Keratinocyte (primary cell): Measurements from ENCODE around the gene ZNF438. TPM values are rescaled to one million over a fixed set of nuclear protein-coding genes. Genes with fewer than 3 reads are reported as not detected.

Experiments used
- DNase-seq: peaks from one replicate; pipeline ENCODE4 v3.0.0-alpha.2; 2011; ENCODE audit warnings: low read depth, missing footprints, low spot score
- FAIRE-seq: peaks from 2 replicates; lab custom pipeline; 2011; peaks lifted over from hg19 to GRCh38; lab: Jason Lieb, UNC
- H2AFZ ChIP-seq: 2 replicates; pipeline ENCODE4 v1.6.0; 2012; ENCODE audit warnings: low read length, control low read depth, inconsistent platforms; ENCODE audit not compliant: control insufficient read depth
- H3K27ac ChIP-seq: 2 replicates; pipeline ENCODE4 v1.5.1; 2011; ENCODE audit warnings: low read length; ENCODE audit not compliant: control insufficient read depth, insufficient read depth
- H3K27me3 ChIP-seq: 3 replicates; pipeline ENCODE4 v1.6.0; 2011; ENCODE audit warnings: low read length; ENCODE audit not compliant: control insufficient read depth, insufficient read depth; ENCODE audit errors: extremely low read depth
- H3K36me3 ChIP-seq, 2 experiments: 2 replicates in 1 of 2; 3 replicates in 1 of 2; pipeline ENCODE4 v1.5.1; 2011; ENCODE audit warnings: low read length in 2 of 2, mild to moderate bottlenecking in 1 of 2; ENCODE audit not compliant: control insufficient read depth in 2 of 2, insufficient read depth in 2 of 2; ENCODE audit errors: extremely low read depth in 1 of 2
- H3K4me1 ChIP-seq: 3 replicates; pipeline ENCODE4 v1.5.1; 2011; ENCODE audit warnings: low read length; ENCODE audit not compliant: control insufficient read depth, insufficient read depth; ENCODE audit errors: extremely low read depth
- H3K4me2 ChIP-seq: 3 replicates; pipeline ENCODE4 v1.6.0; 2011; ENCODE audit warnings: low read depth, low read length; ENCODE audit not compliant: control insufficient read depth, insufficient read depth; ENCODE audit errors: extremely low read depth
- H3K4me3 ChIP-seq, 3 experiments: fragments of 200-600 bp in 1 of 3; sonication (generic) in 1 of 3; 2 replicates in 2 of 3; 3 replicates in 1 of 3; pipeline ENCODE4 v1.5.1; 2011 to 2016; ENCODE audit warnings: low read length in 3 of 3, mild to moderate bottlenecking in 3 of 3, control low read depth in 2 of 3, inconsistent platforms in 1 of 3, low read depth in 1 of 3, mixed read lengths in 1 of 3, mixed run types in 1 of 3, moderate library complexity in 1 of 3; ENCODE audit not compliant: control insufficient read depth in 2 of 3, insufficient read depth in 2 of 3; ENCODE audit errors: extremely low read depth in 1 of 3
- H3K79me2 ChIP-seq: 2 replicates; pipeline ENCODE4 v1.6.0; 2012; ENCODE audit warnings: low read length; ENCODE audit not compliant: control insufficient read depth, insufficient read depth
- H3K9ac ChIP-seq: 3 replicates; pipeline ENCODE4 v1.6.0; 2011; ENCODE audit warnings: low read length; ENCODE audit not compliant: control insufficient read depth, insufficient read depth; ENCODE audit errors: extremely low read depth
- H3K9me1 ChIP-seq: 3 replicates; pipeline ENCODE4 v1.6.0; 2011; ENCODE audit warnings: low read length; ENCODE audit not compliant: control insufficient read depth, insufficient read depth; ENCODE audit errors: extremely low read depth
- H3K9me3 ChIP-seq: 2 replicates; pipeline ENCODE4 v1.5.1; 2012; ENCODE audit warnings: low read depth, low read length; ENCODE audit not compliant: control insufficient read depth
- H4K20me1 ChIP-seq: 3 replicates; pipeline ENCODE4 v1.6.0; 2011; ENCODE audit warnings: low read length; ENCODE audit not compliant: control insufficient read depth, insufficient read depth; ENCODE audit errors: extremely low read depth
- EZH2 ChIP-seq: IDR thresholded peaks from one replicate; pipeline ENCODE4 v1.6.1; 2012; ENCODE audit warnings: inconsistent platforms, mild to moderate bottlenecking, low read length, moderate library complexity
- dilution Hi-C: fragments of 300-500 bp; cut with MboI; formaldehyde crosslinking; loops from one replicate; pipeline ENCODE4 v1.7.0; 2020; ENCODE audit warnings: low sequenced_read_pairs; ENCODE audit not compliant: extremely low pct_ligation_motif_present
- polyA plus RNA-seq, 5 experiments: library from polyadenylated mRNA; depleted of rRNA in 3 of 5; stranded (reverse) in 3 of 5; stranded (forward) in 1 of 5; unstranded in 1 of 5; fragments of >200 nt; gene quantifications; 1 replicate in 1 of 5; 2 replicates in 3 of 5; 3 replicates in 1 of 5; pipeline versions ENCODE4 v1.2.1 to v1.2.3, GENCODE V29; 2011 to 2012; ENCODE audit warnings: missing spikeins in 2 of 5, low read depth in 1 of 5, low replicate concordance in 1 of 5
- TF ChIP-seq, protein P1 (sequence below), 3 experiments: IDR thresholded peaks in 1 of 3; conservative IDR thresholded peaks in 1 of 3; optimal IDR thresholded peaks in 1 of 3; 2 replicates in 2 of 3; 3 replicates in 1 of 3; pipeline versions ENCODE3 to v1.5.1; 2011; ENCODE audit warnings: low read length in 3 of 3, mild to moderate bottlenecking in 3 of 3, moderate library complexity in 2 of 3, control low read depth in 1 of 3, inconsistent platforms in 1 of 3; ENCODE audit not compliant: insufficient read depth in 2 of 3; ENCODE audit errors: extremely low read depth in 1 of 3

Gene ZNF438
- polyA plus RNA-seq, 1 donor (not counting 4 experiments of a cell fraction or from before 2014, with no cell fraction given), result 2.8 TPM

DNA sequence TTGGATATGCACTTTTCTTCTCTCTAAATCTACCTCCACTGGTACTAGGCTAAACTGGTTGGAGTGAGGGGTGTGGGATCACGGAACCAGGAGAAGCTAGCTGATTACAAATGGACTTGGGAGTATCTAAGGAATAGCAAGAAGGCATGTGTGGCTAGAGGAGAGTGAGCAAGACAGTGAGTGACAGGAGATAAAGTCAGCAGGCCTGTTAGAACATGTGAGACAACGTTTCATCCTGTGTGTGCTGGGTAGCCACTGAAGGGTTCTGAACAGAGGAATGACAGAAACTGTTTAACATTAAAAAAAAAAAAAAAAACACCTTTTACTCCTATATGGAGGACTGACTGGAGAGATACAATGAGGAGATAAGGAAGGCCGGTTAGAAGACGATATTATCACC is 51.7 kb downstream of the ZNF438 start:
- Histone ChIP-seq H3K27ac (peak overlapping the region; percentile 31), H2AFZ (no peak overlapping the region), H3K9ac (no peak overlapping the region), H3K9me3 (no peaks in the 10 kb centered on the region), H4K20me1 (no peaks in the 10 kb centered on the region), H3K79me2 (no peaks in the 10 kb centered on the region), H3K9me1 (no peaks in the 10 kb centered on the region), H3K4me3 (no peak overlapping the region), H3K36me3 (no peaks in the 10 kb centered on the region), H3K4me1 (peaks cover 30% of the 10 kb centered on the region), H3K4me2 (no peak overlapping the region), H3K27me3 (no peaks in the 10 kb centered on the region)
- TF ChIP-seq, protein P1, sequence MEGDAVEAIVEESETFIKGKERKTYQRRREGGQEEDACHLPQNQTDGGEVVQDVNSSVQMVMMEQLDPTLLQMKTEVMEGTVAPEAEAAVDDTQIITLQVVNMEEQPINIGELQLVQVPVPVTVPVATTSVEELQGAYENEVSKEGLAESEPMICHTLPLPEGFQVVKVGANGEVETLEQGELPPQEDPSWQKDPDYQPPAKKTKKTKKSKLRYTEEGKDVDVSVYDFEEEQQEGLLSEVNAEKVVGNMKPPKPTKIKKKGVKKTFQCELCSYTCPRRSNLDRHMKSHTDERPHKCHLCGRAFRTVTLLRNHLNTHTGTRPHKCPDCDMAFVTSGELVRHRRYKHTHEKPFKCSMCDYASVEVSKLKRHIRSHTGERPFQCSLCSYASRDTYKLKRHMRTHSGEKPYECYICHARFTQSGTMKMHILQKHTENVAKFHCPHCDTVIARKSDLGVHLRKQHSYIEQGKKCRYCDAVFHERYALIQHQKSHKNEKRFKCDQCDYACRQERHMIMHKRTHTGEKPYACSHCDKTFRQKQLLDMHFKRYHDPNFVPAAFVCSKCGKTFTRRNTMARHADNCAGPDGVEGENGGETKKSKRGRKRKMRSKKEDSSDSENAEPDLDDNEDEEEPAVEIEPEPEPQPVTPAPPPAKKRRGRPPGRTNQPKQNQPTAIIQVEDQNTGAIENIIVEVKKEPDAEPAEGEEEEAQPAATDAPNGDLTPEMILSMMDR (optimal IDR thresholded peaks at IDR 0.05 in 1 of 3, IDR thresholded peaks at IDR 0.05 in 1 of 3, conservative IDR thresholded peaks at IDR 0.05 in 1 of 3; ENCODE audit: extremely low read depth in 1 of 3, insufficient read depth in 2 of 3, low read length in 3 of 3), result no peak
- TF ChIP-seq EZH2, result no peak
- dilution Hi-C loops, result no loop called here
- FAIRE-seq (peak; percentile 98), DNase-seq (no peak)

DNA sequence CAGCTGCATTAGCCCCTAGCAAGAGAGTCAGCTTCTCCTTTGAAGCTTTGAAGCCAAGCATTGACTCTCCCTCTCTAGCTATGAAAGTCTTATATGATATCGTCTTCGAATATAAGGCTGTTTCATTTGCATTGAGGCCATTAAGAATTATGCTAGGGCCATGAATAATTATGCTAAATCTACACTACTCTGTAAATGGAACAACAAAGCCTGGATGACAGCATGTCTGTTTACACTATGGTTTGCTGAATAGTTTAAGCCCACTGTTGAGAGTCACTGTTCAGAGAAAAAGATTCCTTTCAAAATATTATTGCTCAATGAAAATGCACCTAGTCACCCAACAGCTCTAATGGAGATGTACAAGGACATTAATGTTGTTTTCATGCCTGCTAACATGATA is 52.8 kb downstream of the ZNF438 start:
- Histone ChIP-seq H2AFZ (no peak overlapping the region), H3K4me2 (no peak overlapping the region), H3K4me1 (peaks cover 20% of the 10 kb centered on the region), H3K4me3 (no peak overlapping the region), H3K9me1 (no peaks in the 10 kb centered on the region), H3K36me3 (no peaks in the 10 kb centered on the region), H3K9ac (no peak overlapping the region), H3K27me3 (no peaks in the 10 kb centered on the region), H3K27ac (no peak overlapping the region), H4K20me1 (no peaks in the 10 kb centered on the region), H3K9me3 (no peaks in the 10 kb centered on the region), H3K79me2 (no peaks in the 10 kb centered on the region)
- DNase-seq (no peak), FAIRE-seq (no peak)
- TF ChIP-seq EZH2, result no peak
- TF ChIP-seq, protein P1 (optimal IDR thresholded peaks at IDR 0.05 in 1 of 3, IDR thresholded peaks at IDR 0.05 in 1 of 3, conservative IDR thresholded peaks at IDR 0.05 in 1 of 3; ENCODE audit: extremely low read depth in 1 of 3, insufficient read depth in 2 of 3, low read length in 3 of 3), result no peak
- dilution Hi-C loops, result no loop called here
